GM18505 (cell line): Measurements from ENCODE around the gene LSG1.

Experiments used
- ATAC-seq: cut with Tn5 transposase; IDR thresholded peaks from one replicate; pipeline ENCODE4 v1.9.1; 2021; ENCODE audit not compliant: unreplicated experiment
- POLR2A ChIP-seq: IDR thresholded peaks from 4 replicates; pipeline ENCODE4 v1.6.1; 2011; ENCODE audit warnings: borderline replicate concordance; ENCODE audit not compliant: insufficient read depth, insufficient read length; ENCODE audit errors: extremely low read depth

Gene LSG1

GRCh38 chr3:194624956-194625355, 47.0 kb downstream of the LSG1 start:
- no peak for ATAC-seq
- no peak for TF ChIP-seq POLR2A

GRCh38 chr3:194623449-194624290, 48.3 kb downstream of the LSG1 start:
- no peak for TF ChIP-seq POLR2A
- ATAC-seq: no peak

GRCh38 chr3:194622621-194623340, 49.2 kb downstream of the LSG1 start:
- no peak for ATAC-seq
- TF ChIP-seq POLR2A: no peak

DNA sequence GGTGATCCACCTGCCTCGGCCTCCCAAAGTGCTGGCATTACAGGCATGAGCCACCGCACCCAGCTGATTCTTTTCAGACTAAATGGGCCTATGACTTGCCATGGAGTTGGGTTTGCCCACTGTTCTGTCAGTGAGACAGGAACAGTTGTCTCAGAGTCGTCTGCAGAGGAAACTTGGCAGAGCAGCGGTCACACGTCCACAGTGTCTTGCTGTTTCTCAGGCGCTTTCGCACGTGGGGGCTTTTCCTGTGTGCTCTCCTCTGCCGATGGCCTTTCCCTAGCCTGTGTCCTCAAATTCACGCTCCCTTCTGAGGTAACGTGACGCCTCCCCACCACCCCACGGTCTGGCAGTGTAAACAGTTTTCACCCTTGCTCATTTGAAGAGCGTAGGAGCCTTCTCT, 50.0 kb downstream of the LSG1 start:
- ATAC-seq: no peak
- TF ChIP-seq POLR2A: no peak

DNA sequence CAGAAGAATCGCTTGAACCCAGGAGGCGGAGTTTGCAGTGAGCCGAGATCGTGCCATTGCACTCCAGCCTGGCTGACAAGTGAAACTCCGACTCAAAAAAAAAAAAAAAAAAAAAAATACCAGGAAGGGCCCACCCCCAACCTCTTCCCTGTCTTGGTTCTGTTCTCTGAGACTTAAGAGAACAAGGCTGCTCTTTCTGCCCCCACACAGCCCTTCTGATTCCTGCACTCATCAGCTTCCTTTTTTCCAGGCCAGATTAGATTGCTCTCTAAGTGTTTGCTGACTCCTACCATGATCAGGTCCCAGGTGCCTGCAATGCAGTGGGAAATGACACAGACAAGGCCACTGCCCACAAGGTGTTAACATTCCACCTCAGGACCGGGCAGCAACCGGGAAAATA, 51.8 kb downstream of the LSG1 start:
- no peak for TF ChIP-seq POLR2A
- ATAC-seq: no peak

DNA sequence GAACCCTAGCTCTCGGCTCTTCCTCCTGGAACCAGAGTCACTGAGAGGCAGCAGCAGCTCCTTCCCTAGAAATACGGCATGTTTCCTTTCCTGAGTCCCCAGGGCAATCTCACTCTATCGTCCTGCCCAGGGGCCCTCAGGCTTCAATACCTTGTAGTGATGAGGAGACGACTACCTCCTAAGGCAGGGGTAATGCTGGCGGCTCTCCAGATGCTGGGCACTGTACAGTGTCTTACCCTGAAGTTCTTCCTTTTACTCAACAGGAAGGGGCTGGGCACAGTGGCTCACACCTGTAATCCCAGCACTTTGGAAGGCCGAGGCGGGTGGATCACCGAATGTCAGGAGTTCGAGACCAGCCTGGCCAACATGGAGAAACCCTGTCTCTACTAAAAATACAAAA, 52.2 kb downstream of the LSG1 start:
- TF ChIP-seq POLR2A: no peak
- ATAC-seq: no peak

- TF ChIP-seq POLR2A: no peak
- ATAC-seq: no peak
Measured at GRCh38 chr3:194618858-194619608, 53.0 kb downstream of the LSG1 start.

DNA sequence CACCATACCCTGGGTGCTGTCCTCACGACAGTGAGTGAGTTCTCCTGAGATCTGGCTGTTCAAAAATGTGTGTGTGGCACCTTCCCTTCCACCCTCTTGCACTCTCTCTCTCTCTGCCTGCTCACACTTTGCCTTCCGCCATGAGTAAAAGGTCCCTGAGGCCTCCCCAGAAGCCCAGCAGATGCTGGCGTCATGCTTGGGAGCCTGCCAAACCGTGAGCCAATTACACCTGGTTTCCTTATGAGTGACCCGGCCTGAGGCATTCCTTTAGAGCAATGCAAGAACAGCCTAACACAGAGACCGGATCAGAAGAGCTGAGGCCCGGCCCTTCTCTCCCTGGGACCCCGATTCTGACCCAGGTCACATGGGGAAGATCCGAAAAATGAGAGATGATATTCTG, 54.2 kb downstream of the LSG1 start:
- TF ChIP-seq POLR2A: no peak
- ATAC-seq: no peak

DNA sequence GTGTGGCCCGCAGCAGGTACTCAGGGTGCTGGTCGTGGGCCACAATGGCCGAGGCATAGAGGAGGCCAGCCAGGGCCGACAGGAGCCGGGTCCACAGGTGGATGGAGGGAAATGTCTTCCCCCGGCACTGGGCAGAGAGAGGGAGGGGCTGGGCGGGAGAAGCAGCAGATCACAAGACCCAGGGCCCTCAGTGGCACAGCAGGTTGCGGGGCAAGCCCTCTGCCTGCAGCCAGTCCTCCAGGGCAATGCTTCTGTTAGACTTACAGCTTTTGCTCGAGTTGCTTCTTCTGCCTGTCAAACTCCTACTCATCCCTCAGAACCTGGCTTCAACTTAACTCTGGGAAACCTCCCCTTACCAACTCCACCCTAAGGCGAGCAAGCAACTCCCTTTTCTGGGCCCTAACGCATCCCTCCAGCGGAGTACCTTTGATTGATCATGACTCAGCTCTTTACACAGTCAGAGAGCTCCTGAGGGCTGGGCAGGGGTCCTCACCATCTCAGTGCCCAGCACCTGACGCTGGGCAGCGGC, 54.8 kb downstream of the LSG1 start:
- ATAC-seq: no peak
- no peak for TF ChIP-seq POLR2A

DNA sequence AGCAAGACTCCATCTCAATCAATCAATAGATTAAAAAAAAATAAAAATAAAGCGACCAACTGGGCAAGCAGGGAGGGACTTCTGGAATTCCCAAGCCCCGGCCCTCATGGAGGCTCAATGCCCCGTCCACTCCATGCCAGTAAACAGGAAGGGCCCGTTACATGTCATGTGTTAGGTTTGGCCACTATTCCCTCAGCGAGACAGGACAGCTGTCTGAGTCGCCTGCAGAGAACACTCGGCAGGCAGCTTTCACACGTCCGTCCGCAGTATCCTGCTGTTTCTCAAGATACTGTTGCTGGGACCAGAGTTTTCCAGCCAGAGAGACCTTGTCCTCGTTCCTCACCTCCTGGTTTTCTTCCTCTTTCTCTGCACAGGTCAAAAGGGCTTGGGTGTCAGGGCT, 56.8 kb downstream of the LSG1 start:
- no peak for ATAC-seq
- TF ChIP-seq POLR2A: no peak

- ATAC-seq: no peak
- TF ChIP-seq POLR2A: no peak
Measured at GRCh38 chr3:194612221-194612620, 59.8 kb downstream of the LSG1 start.

- TF ChIP-seq POLR2A: no peak
- ATAC-seq: no peak
Measured at GRCh38 chr3:194610689-194611088, 61.3 kb downstream of the LSG1 start.

DNA sequence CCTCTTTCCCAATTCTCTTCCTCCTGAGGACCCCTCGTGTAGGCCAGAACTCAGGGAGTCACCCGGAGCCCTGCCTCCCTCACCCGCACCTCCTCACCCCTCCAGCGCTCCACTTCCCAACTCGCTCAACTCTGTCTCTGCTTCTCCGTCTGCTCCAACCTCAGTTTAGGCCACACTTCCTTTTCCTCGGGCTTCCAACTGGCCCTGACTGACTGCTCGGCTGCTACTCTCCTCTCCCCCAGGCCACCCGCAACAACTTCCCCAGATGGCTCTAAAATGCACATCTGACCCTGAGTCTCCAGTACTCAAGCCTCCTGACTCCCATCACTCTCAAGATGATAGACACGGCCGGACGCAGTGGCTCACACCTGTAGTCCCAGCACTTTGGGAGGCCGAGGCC, 62.4 kb downstream of the LSG1 start:
- ATAC-seq: no peak
- TF ChIP-seq POLR2A: no peak
